Activated naive CD8-positive, alpha-beta T cell (primary cell): ENCODE data around the gene FAM53B.
"Not testable (repeated sequence)": the region's sequence is repeated elsewhere in the genome, so short reads cannot be mapped to it uniquely, and the experiment has no call there.

Experiments used
- H3K27ac Mint-ChIP-seq: one replicate; pipeline ENCODE4 v1.8.0; 2021; ENCODE audit warnings: mixed read lengths
- H3K27me3 Mint-ChIP-seq: one replicate; pipeline ENCODE4 v1.8.0; 2021; ENCODE audit warnings: mixed read lengths
- H3K36me3 Mint-ChIP-seq: one replicate; pipeline ENCODE4 v1.8.0; 2021; ENCODE audit warnings: mixed read lengths
- H3K4me1 Mint-ChIP-seq: one replicate; pipeline ENCODE4 v1.8.0; 2021; ENCODE audit warnings: low read depth, mixed read lengths
- H3K4me3 Mint-ChIP-seq: one replicate; pipeline ENCODE4 v1.8.0; 2021; ENCODE audit warnings: mild to moderate bottlenecking, mixed read lengths
- H3K9me3 Mint-ChIP-seq: one replicate; pipeline ENCODE4 v1.8.0; 2021; ENCODE audit warnings: low read depth, mixed read lengths

FAM53B gene

GRCh38 chr10:124747745-124748144 is 3.6 kb upstream of the FAM53B start:
- H3K36me3 Mint-ChIP-seq = peaks cover 3% of the 10 kb centered on the region
- no peaks in the 10 kb centered on the region for H3K27me3 Mint-ChIP-seq
- no peaks in the 10 kb centered on the region for H3K9me3 Mint-ChIP-seq
- H3K4me3 Mint-ChIP-seq = no peak overlapping the region
- no peak overlapping the region for H3K27ac Mint-ChIP-seq
- H3K4me1 Mint-ChIP-seq = peaks cover 24% of the 10 kb centered on the region

GRCh38 chr10:124746992-124747391 is 2.8 kb upstream of the FAM53B start:
- no peaks in the 10 kb centered on the region for H3K9me3 Mint-ChIP-seq
- H3K36me3 Mint-ChIP-seq = peaks cover 3% of the 10 kb centered on the region
- H3K27me3 Mint-ChIP-seq = no peaks in the 10 kb centered on the region
- H3K27ac Mint-ChIP-seq = no peak overlapping the region
- peaks cover 31% of the 10 kb centered on the region for H3K4me1 Mint-ChIP-seq
- H3K4me3 Mint-ChIP-seq = no peak overlapping the region

GRCh38 chr10:124746447-124746846 is 2.3 kb upstream of the FAM53B start:
- H3K4me3 Mint-ChIP-seq, H3K36me3 Mint-ChIP-seq, H3K27ac Mint-ChIP-seq, H3K9me3 Mint-ChIP-seq, H3K27me3 Mint-ChIP-seq: not testable (repeated sequence)
- peaks cover 36% of the 10 kb centered on the region for H3K4me1 Mint-ChIP-seq

GRCh38 chr10:124745673-124746072 is 1.5 kb upstream of the FAM53B start:
- Mint-ChIP-seq H3K27ac (no peak overlapping the region), H3K27me3 (no peaks in the 10 kb centered on the region), H3K4me1 (peaks cover 43% of the 10 kb centered on the region), H3K9me3 (no peaks in the 10 kb centered on the region), H3K4me3 (peak overlapping the region; percentile 79), H3K36me3 (peaks cover 3% of the 10 kb centered on the region)

- peak overlapping the region; percentile 79 for H3K4me3 Mint-ChIP-seq
- peaks cover 47% of the 10 kb centered on the region for H3K4me1 Mint-ChIP-seq
- H3K27me3 Mint-ChIP-seq = no peaks in the 10 kb centered on the region
- peak overlapping the region; percentile 77 for H3K27ac Mint-ChIP-seq
- H3K9me3 Mint-ChIP-seq = no peaks in the 10 kb centered on the region
- peaks cover 3% of the 10 kb centered on the region for H3K36me3 Mint-ChIP-seq
Observed at GRCh38 chr10:124745252-124745651, 1.1 kb upstream of the FAM53B start.

- Mint-ChIP-seq H3K27ac (peak overlapping the region; percentile 84), H3K4me3 (peak overlapping the region; percentile 95), H3K36me3 (peaks cover 3% of the 10 kb centered on the region), H3K27me3 (no peaks in the 10 kb centered on the region), H3K4me1 (peaks cover 57% of the 10 kb centered on the region), H3K9me3 (no peaks in the 10 kb centered on the region)
Observed at GRCh38 chr10:124743191-124744101, 732 bp downstream of the FAM53B start.

GRCh38 chr10:124742413-124743190 is 1.6 kb downstream of the FAM53B start:
- peak overlapping the region; percentile 92 for H3K4me3 Mint-ChIP-seq
- H3K27me3 Mint-ChIP-seq = no peaks in the 10 kb centered on the region
- peaks cover 63% of the 10 kb centered on the region for H3K4me1 Mint-ChIP-seq
- no peaks in the 10 kb centered on the region for H3K36me3 Mint-ChIP-seq
- peak overlapping the region; percentile 85 for H3K27ac Mint-ChIP-seq
- no peaks in the 10 kb centered on the region for H3K9me3 Mint-ChIP-seq

GRCh38 chr10:124741922-124742412 is 2.2 kb downstream of the FAM53B start:
- H3K4me3 Mint-ChIP-seq = peak overlapping the region; percentile 92
- H3K4me1 Mint-ChIP-seq = peaks cover 70% of the 10 kb centered on the region
- no peaks in the 10 kb centered on the region for H3K9me3 Mint-ChIP-seq
- H3K27ac Mint-ChIP-seq = peak overlapping the region; percentile 85
- H3K27me3 Mint-ChIP-seq = no peaks in the 10 kb centered on the region
- no peaks in the 10 kb centered on the region for H3K36me3 Mint-ChIP-seq

- peak overlapping the region; percentile 88 for H3K27ac Mint-ChIP-seq
- no peaks in the 10 kb centered on the region for H3K9me3 Mint-ChIP-seq
- H3K36me3 Mint-ChIP-seq = no peaks in the 10 kb centered on the region
- no peaks in the 10 kb centered on the region for H3K27me3 Mint-ChIP-seq
- peaks cover 73% of the 10 kb centered on the region for H3K4me1 Mint-ChIP-seq
- peak overlapping the region; percentile 92 for H3K4me3 Mint-ChIP-seq
Observed at GRCh38 chr10:124741281-124741921, 2.8 kb downstream of the FAM53B start.

- H3K27ac Mint-ChIP-seq = peak overlapping the region; percentile 88
- peak overlapping the region; percentile 92 for H3K4me3 Mint-ChIP-seq
- no peaks in the 10 kb centered on the region for H3K9me3 Mint-ChIP-seq
- H3K27me3 Mint-ChIP-seq = no peaks in the 10 kb centered on the region
- peaks cover 80% of the 10 kb centered on the region for H3K4me1 Mint-ChIP-seq
- H3K36me3 Mint-ChIP-seq = no peaks in the 10 kb centered on the region
Observed at GRCh38 chr10:124740369-124741280, 3.6 kb downstream of the FAM53B start.

- H3K9me3 Mint-ChIP-seq = no peaks in the 10 kb centered on the region
- no peaks in the 10 kb centered on the region for H3K36me3 Mint-ChIP-seq
- H3K27ac Mint-ChIP-seq = peak overlapping the region; percentile 72
- H3K4me1 Mint-ChIP-seq = peaks cover 80% of the 10 kb centered on the region
- H3K27me3 Mint-ChIP-seq = no peaks in the 10 kb centered on the region
- H3K4me3 Mint-ChIP-seq = peak overlapping the region; percentile 58
Observed at GRCh38 chr10:124739986-124740368, 4.2 kb downstream of the FAM53B start.

- H3K4me3 Mint-ChIP-seq = peak overlapping the region; percentile 58
- no peaks in the 10 kb centered on the region for H3K27me3 Mint-ChIP-seq
- peaks cover 81% of the 10 kb centered on the region for H3K4me1 Mint-ChIP-seq
- H3K27ac Mint-ChIP-seq = peak overlapping the region; percentile 72
- no peaks in the 10 kb centered on the region for H3K36me3 Mint-ChIP-seq
- H3K9me3 Mint-ChIP-seq = no peaks in the 10 kb centered on the region
Observed at GRCh38 chr10:124739119-124739921, 4.9 kb downstream of the FAM53B start.

- H3K27me3 Mint-ChIP-seq = no peaks in the 10 kb centered on the region
- no peak overlapping the region for H3K4me3 Mint-ChIP-seq
- no peaks in the 10 kb centered on the region for H3K9me3 Mint-ChIP-seq
- peak overlapping the region; percentile 46 for H3K27ac Mint-ChIP-seq
- H3K4me1 Mint-ChIP-seq = peaks cover 90% of the 10 kb centered on the region
- peaks cover 4% of the 10 kb centered on the region for H3K36me3 Mint-ChIP-seq
Observed at GRCh38 chr10:124738441-124738840, 5.7 kb downstream of the FAM53B start.
